Keratinocyte (primary cell): ENCODE data around the gene PMF1. TPM values are rescaled to one million over a fixed set of nuclear protein-coding genes. Genes with fewer than 3 reads are reported as not detected.

Experiments
- DNase-seq: peaks from one replicate; pipeline ENCODE4 v3.0.0-alpha.2; 2011; ENCODE audit warnings: low read depth, missing footprints, low spot score
- FAIRE-seq: peaks from 2 replicates; lab custom pipeline; 2011; peaks lifted over from hg19 to GRCh38; lab: Jason Lieb, UNC
- H2AFZ ChIP-seq: 2 replicates; pipeline ENCODE4 v1.6.0; 2012; ENCODE audit warnings: low read length, control low read depth, inconsistent platforms; ENCODE audit not compliant: control insufficient read depth
- H3K27ac ChIP-seq: 2 replicates; pipeline ENCODE4 v1.5.1; 2011; ENCODE audit warnings: low read length; ENCODE audit not compliant: control insufficient read depth, insufficient read depth
- H3K27me3 ChIP-seq: 3 replicates; pipeline ENCODE4 v1.6.0; 2011; ENCODE audit warnings: low read length; ENCODE audit not compliant: control insufficient read depth, insufficient read depth; ENCODE audit errors: extremely low read depth
- H3K36me3 ChIP-seq, 2 experiments: 2 replicates in 1 of 2; 3 replicates in 1 of 2; pipeline ENCODE4 v1.5.1; 2011; ENCODE audit warnings: low read length in 2 of 2, mild to moderate bottlenecking in 1 of 2; ENCODE audit not compliant: control insufficient read depth in 2 of 2, insufficient read depth in 2 of 2; ENCODE audit errors: extremely low read depth in 1 of 2
- H3K4me1 ChIP-seq: 3 replicates; pipeline ENCODE4 v1.5.1; 2011; ENCODE audit warnings: low read length; ENCODE audit not compliant: control insufficient read depth, insufficient read depth; ENCODE audit errors: extremely low read depth
- H3K4me2 ChIP-seq: 3 replicates; pipeline ENCODE4 v1.6.0; 2011; ENCODE audit warnings: low read depth, low read length; ENCODE audit not compliant: control insufficient read depth, insufficient read depth; ENCODE audit errors: extremely low read depth
- H3K4me3 ChIP-seq, 3 experiments: fragments of 200-600 bp in 1 of 3; sonication (generic) in 1 of 3; 2 replicates in 2 of 3; 3 replicates in 1 of 3; pipeline ENCODE4 v1.5.1; 2011 to 2016; ENCODE audit warnings: low read length in 3 of 3, mild to moderate bottlenecking in 3 of 3, control low read depth in 2 of 3, inconsistent platforms in 1 of 3, low read depth in 1 of 3, mixed read lengths in 1 of 3, mixed run types in 1 of 3, moderate library complexity in 1 of 3; ENCODE audit not compliant: control insufficient read depth in 2 of 3, insufficient read depth in 2 of 3; ENCODE audit errors: extremely low read depth in 1 of 3
- H3K79me2 ChIP-seq: 2 replicates; pipeline ENCODE4 v1.6.0; 2012; ENCODE audit warnings: low read length; ENCODE audit not compliant: control insufficient read depth, insufficient read depth
- H3K9ac ChIP-seq: 3 replicates; pipeline ENCODE4 v1.6.0; 2011; ENCODE audit warnings: low read length; ENCODE audit not compliant: control insufficient read depth, insufficient read depth; ENCODE audit errors: extremely low read depth
- H3K9me1 ChIP-seq: 3 replicates; pipeline ENCODE4 v1.6.0; 2011; ENCODE audit warnings: low read length; ENCODE audit not compliant: control insufficient read depth, insufficient read depth; ENCODE audit errors: extremely low read depth
- H3K9me3 ChIP-seq: 2 replicates; pipeline ENCODE4 v1.5.1; 2012; ENCODE audit warnings: low read depth, low read length; ENCODE audit not compliant: control insufficient read depth
- H4K20me1 ChIP-seq: 3 replicates; pipeline ENCODE4 v1.6.0; 2011; ENCODE audit warnings: low read length; ENCODE audit not compliant: control insufficient read depth, insufficient read depth; ENCODE audit errors: extremely low read depth
- EZH2 ChIP-seq: IDR thresholded peaks from one replicate; pipeline ENCODE4 v1.6.1; 2012; ENCODE audit warnings: inconsistent platforms, mild to moderate bottlenecking, low read length, moderate library complexity
- dilution Hi-C: fragments of 300-500 bp; cut with MboI; formaldehyde crosslinking; loops from one replicate; pipeline ENCODE4 v1.7.0; 2020; ENCODE audit warnings: low sequenced_read_pairs; ENCODE audit not compliant: extremely low pct_ligation_motif_present
- polyA plus RNA-seq, 5 experiments: library from polyadenylated mRNA; depleted of rRNA in 3 of 5; stranded (reverse) in 3 of 5; stranded (forward) in 1 of 5; unstranded in 1 of 5; fragments of >200 nt; gene quantifications; 1 replicate in 1 of 5; 2 replicates in 3 of 5; 3 replicates in 1 of 5; pipeline versions ENCODE4 v1.2.1 to v1.2.3, GENCODE V29; 2011 to 2012; ENCODE audit warnings: missing spikeins in 2 of 5, low read depth in 1 of 5, low replicate concordance in 1 of 5
- TF ChIP-seq, protein P1 (sequence below), 3 experiments: IDR thresholded peaks in 1 of 3; conservative IDR thresholded peaks in 1 of 3; optimal IDR thresholded peaks in 1 of 3; 2 replicates in 2 of 3; 3 replicates in 1 of 3; pipeline versions ENCODE3 to v1.5.1; 2011; ENCODE audit warnings: low read length in 3 of 3, mild to moderate bottlenecking in 3 of 3, moderate library complexity in 2 of 3, control low read depth in 1 of 3, inconsistent platforms in 1 of 3; ENCODE audit not compliant: insufficient read depth in 2 of 3; ENCODE audit errors: extremely low read depth in 1 of 3

Gene PMF1
- polyA plus RNA-seq, 1 donor (not counting 4 experiments of a cell fraction or from before 2014, with no cell fraction given) = 41.0 TPM

DNA sequence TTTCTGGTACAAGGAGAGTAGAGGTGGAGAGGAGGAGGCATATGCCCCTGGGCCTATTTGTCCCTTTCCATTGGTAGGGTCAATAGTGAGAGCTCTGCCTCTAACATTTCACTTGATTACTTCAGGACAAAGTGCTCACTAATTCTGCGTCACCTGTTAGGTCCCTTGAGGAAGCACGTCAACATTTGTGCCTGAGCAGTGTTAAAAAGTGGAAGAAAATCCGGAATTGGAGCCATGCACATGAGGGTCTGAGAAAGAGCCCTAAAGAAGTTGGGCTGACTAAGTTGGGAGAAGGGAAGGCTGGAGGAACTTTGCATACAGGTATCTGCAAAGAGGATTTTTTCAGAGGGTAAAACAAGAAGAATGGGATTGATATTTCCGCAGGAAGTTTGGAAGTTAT, 17.0 kb upstream of the PMF1 start:
- Histone ChIP-seq H3K36me3 (peaks cover 13 to 18% of the 10 kb centered on the region in 2 experiments), H3K9me3 (no peaks in the 10 kb centered on the region), H3K27me3 (no peaks in the 10 kb centered on the region), H3K4me2 (no peak overlapping the region), H3K9me1 (no peaks in the 10 kb centered on the region), H3K79me2 (peaks cover 59% of the 10 kb centered on the region), H3K4me1 (peaks cover 8% of the 10 kb centered on the region), H2AFZ (no peak overlapping the region), H3K9ac (no peak overlapping the region), H3K27ac (no peak overlapping the region), H4K20me1 (no peaks in the 10 kb centered on the region), H3K4me3 (no peak overlapping the region)
- dilution Hi-C loops = no loop called here
- TF ChIP-seq, protein P1, sequence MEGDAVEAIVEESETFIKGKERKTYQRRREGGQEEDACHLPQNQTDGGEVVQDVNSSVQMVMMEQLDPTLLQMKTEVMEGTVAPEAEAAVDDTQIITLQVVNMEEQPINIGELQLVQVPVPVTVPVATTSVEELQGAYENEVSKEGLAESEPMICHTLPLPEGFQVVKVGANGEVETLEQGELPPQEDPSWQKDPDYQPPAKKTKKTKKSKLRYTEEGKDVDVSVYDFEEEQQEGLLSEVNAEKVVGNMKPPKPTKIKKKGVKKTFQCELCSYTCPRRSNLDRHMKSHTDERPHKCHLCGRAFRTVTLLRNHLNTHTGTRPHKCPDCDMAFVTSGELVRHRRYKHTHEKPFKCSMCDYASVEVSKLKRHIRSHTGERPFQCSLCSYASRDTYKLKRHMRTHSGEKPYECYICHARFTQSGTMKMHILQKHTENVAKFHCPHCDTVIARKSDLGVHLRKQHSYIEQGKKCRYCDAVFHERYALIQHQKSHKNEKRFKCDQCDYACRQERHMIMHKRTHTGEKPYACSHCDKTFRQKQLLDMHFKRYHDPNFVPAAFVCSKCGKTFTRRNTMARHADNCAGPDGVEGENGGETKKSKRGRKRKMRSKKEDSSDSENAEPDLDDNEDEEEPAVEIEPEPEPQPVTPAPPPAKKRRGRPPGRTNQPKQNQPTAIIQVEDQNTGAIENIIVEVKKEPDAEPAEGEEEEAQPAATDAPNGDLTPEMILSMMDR (optimal IDR thresholded peaks at IDR 0.05 in 1 of 3, IDR thresholded peaks at IDR 0.05 in 1 of 3, conservative IDR thresholded peaks at IDR 0.05 in 1 of 3; ENCODE audit: extremely low read depth in 1 of 3, insufficient read depth in 2 of 3, low read length in 3 of 3) = no peak
- no peak for TF ChIP-seq EZH2
- no peak for FAIRE-seq
- no peak for DNase-seq

DNA sequence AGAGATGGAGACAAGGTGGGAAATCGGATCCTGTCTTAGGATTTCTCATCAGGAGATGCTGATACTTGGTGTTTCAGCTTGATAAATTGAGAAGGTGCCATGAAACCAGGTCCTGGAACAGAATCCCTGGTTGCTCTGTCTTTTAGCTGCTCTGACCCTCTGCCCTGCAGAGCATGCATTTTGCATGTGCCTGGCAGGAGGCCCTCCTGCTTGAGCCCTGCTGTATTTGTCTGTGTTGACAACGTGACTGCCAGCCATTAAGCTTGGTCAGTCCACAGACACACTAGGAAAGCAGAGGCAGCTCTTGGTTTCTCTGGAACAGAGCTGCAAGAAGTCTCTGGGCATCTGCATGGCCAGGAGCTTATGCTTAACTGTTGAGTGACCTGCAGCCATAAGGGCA, 16.4 kb upstream of the PMF1 start:
- H3K9me1 ChIP-seq = no peaks in the 10 kb centered on the region
- TF ChIP-seq, protein P1 (optimal IDR thresholded peaks at IDR 0.05 in 1 of 3, IDR thresholded peaks at IDR 0.05 in 1 of 3, conservative IDR thresholded peaks at IDR 0.05 in 1 of 3; ENCODE audit: extremely low read depth in 1 of 3, insufficient read depth in 2 of 3, low read length in 3 of 3) = no peak
- no peak for TF ChIP-seq EZH2
- no peak overlapping the region for H2AFZ ChIP-seq
- FAIRE-seq (no peak), DNase-seq (no peak)
- no peak overlapping the region for H3K4me2 ChIP-seq
- no peak overlapping the region for H3K27ac ChIP-seq
- peaks cover 13 to 18% of the 10 kb centered on the region in 2 experiments for H3K36me3 ChIP-seq
- dilution Hi-C loops = no loop called here
- H3K4me1 ChIP-seq = peaks cover 8% of the 10 kb centered on the region
- no peaks in the 10 kb centered on the region for H4K20me1 ChIP-seq
- H3K9me3 ChIP-seq = no peaks in the 10 kb centered on the region
- peaks cover 59% of the 10 kb centered on the region for H3K79me2 ChIP-seq
- no peak overlapping the region for H3K9ac ChIP-seq
- H3K27me3 ChIP-seq = no peaks in the 10 kb centered on the region
- H3K4me3 ChIP-seq = no peak overlapping the region
